PFSK-1 (cell line): ENCODE results near the gene STARD13.

Experiments used
- POLR2AphosphoS5 ChIP-seq: IDR thresholded peaks from 2 replicates; pipeline ENCODE4 v1.6.1; 2012; ENCODE audit warnings: low read depth, mild to moderate bottlenecking, control low read depth, low read length, moderate library complexity
- TAF1 ChIP-seq: IDR thresholded peaks from 2 replicates; pipeline ENCODE4 v1.6.1; 2012; ENCODE audit warnings: low read length, control low read depth, borderline replicate concordance; ENCODE audit not compliant: insufficient read depth

- TF ChIP-seq TAF1, result no peak
- TF ChIP-seq POLR2AphosphoS5, result no peak
Measured at GRCh38 chr13:33322543-33322809, 36.9 kb upstream of the STARD13 start.
